ENCODE data around the gene CDHR3. TPM values are rescaled to one million over a fixed set of nuclear protein-coding genes. Genes with fewer than 3 reads are reported as not detected.

Gene CDHR3
- polyA plus RNA-seq, 1 experiment: 1.9 TPM

DNA sequence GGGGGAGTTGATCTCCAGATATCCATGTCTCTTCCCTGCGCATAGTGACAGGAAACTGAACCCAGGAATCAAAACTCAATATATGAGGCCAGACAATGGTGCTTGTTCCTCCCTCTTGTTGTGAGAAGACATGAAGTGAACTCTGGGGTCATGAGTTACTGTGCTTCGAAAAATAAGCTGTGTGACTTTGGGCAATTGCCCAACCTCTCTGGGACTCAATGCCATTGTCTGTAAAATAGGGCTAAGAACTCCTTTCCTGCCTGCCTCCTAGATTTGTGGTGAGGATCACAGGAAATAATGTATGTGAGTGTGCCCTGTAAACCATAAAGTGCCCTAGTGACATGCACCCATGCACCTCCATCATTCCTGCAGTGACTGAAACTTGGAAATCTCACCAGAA lies 100.6 kb downstream of the CDHR3 start:
- TF ChIP-seq, protein P1, sequence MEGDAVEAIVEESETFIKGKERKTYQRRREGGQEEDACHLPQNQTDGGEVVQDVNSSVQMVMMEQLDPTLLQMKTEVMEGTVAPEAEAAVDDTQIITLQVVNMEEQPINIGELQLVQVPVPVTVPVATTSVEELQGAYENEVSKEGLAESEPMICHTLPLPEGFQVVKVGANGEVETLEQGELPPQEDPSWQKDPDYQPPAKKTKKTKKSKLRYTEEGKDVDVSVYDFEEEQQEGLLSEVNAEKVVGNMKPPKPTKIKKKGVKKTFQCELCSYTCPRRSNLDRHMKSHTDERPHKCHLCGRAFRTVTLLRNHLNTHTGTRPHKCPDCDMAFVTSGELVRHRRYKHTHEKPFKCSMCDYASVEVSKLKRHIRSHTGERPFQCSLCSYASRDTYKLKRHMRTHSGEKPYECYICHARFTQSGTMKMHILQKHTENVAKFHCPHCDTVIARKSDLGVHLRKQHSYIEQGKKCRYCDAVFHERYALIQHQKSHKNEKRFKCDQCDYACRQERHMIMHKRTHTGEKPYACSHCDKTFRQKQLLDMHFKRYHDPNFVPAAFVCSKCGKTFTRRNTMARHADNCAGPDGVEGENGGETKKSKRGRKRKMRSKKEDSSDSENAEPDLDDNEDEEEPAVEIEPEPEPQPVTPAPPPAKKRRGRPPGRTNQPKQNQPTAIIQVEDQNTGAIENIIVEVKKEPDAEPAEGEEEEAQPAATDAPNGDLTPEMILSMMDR (IDR thresholded peaks at IDR 0.05; ENCODE audit: low read depth, low read length): no peak
- H3K27ac ChIP-seq (ENCODE audit: low read depth, low read length): no peak overlapping the region
- no peaks in the 10 kb centered on the region for H3K27me3 ChIP-seq (ENCODE audit: control insufficient read depth, insufficient read depth, low read length)
- peaks cover 4% of the 10 kb centered on the region; the same call in 1 of the 2 replicates for H3K9me3 ChIP-seq (ENCODE audit: control insufficient read depth, insufficient read depth, low read length)
- ChIA-PET POLR2A (no interaction called here), CTCF (interaction anchor here (1.5 kb wide), 1 partner anchor 90 kb away, joined by 4 read pairs; no protein-coding TSS in a partner anchor)
- H3K4me3 ChIP-seq (ENCODE audit: low read depth, low read length): no peak overlapping the region
- DNase-seq (ENCODE audit: low read depth, low spot score): no peak

GRCh38 chr7:106064316-106064715 lies 101.3 kb downstream of the CDHR3 start:
- TF ChIP-seq, protein P1 (IDR thresholded peaks at IDR 0.05; ENCODE audit: low read depth, low read length): no peak
- ChIA-PET CTCF (interaction anchor here (1.4 to 1.9 kb wide), 3 partner anchors 13 to 89 kb away, joined by 4 to 5 read pairs (median 4); no protein-coding TSS in a partner anchor), POLR2A (interaction anchor here (0.7 to 2.1 kb wide), 3 partner anchors 9 to 221 kb away, joined by 3 to 6 read pairs (median 3); partner anchors contain the start of genes NAMPT and SYPL1)

GRCh38 chr7:106064771-106065574 lies 101.9 kb downstream of the CDHR3 start:
- DNase-seq (ENCODE audit: low read depth, low spot score): peak; percentile 70
- ChIA-PET CTCF (interaction anchor here (0.7 to 1.9 kb wide), 5 partner anchors 8 to 111 kb away, joined by 3 to 5 read pairs (median 4); no protein-coding TSS in a partner anchor), POLR2A (interaction anchor here (0.7 to 2.1 kb wide), 3 partner anchors 9 to 220 kb away, joined by 3 to 6 read pairs (median 3); partner anchors contain the start of genes NAMPT and SYPL1)
- H3K9me3 ChIP-seq (ENCODE audit: control insufficient read depth, insufficient read depth, low read length): peaks cover 4% of the 10 kb centered on the region; the same call in 1 of the 2 replicates
- H3K27me3 ChIP-seq (ENCODE audit: control insufficient read depth, insufficient read depth, low read length): no peaks in the 10 kb centered on the region
- peak overlapping the region; percentile 38 for H3K4me3 ChIP-seq (ENCODE audit: low read depth, low read length)
- TF ChIP-seq, protein P1 (IDR thresholded peaks at IDR 0.05; ENCODE audit: low read depth, low read length): 0 out of 2 replicates have a peak, but pooled peaks have one; percentile 4
- H3K27ac ChIP-seq (ENCODE audit: low read depth, low read length): peak overlapping the region; percentile 75

More at GRCh38 chr7:106064316-106064715, 101.3 kb downstream of the CDHR3 start:
- peaks cover 4% of the 10 kb centered on the region; the same call in 1 of the 2 replicates for H3K9me3 ChIP-seq (ENCODE audit: control insufficient read depth, insufficient read depth, low read length)
- H3K4me3 ChIP-seq (ENCODE audit: low read depth, low read length): no peak overlapping the region
- no peak for DNase-seq (ENCODE audit: low read depth, low spot score)
- H3K27me3 ChIP-seq (ENCODE audit: control insufficient read depth, insufficient read depth, low read length): no peaks in the 10 kb centered on the region
- no peak overlapping the region for H3K27ac ChIP-seq (ENCODE audit: low read depth, low read length)

GRCh38 chr7:106065575-106066500 lies 102.8 kb downstream of the CDHR3 start:
- CTCF ChIA-PET: interaction anchor here (0.7 to 1.9 kb wide), 4 partner anchors 8 to 111 kb away, joined by 3 to 5 read pairs (median 4); no protein-coding TSS in a partner anchor
- H3K4me3 ChIP-seq (ENCODE audit: low read depth, low read length): peak overlapping the region; percentile 38
- POLR2A ChIA-PET: interaction anchor here (1.0 to 2.1 kb wide), 2 partner anchors 46 to 219 kb away, joined by 3 to 6 read pairs; partner anchors contain the start of genes NAMPT and SYPL1
- peak overlapping the region; percentile 75 for H3K27ac ChIP-seq (ENCODE audit: low read depth, low read length)
- H3K27me3 ChIP-seq (ENCODE audit: control insufficient read depth, insufficient read depth, low read length): no peaks in the 10 kb centered on the region
- TF ChIP-seq, protein P1 (IDR thresholded peaks at IDR 0.05; ENCODE audit: low read depth, low read length): no peak
- no peaks in the 10 kb centered on the region for H3K9me3 ChIP-seq (ENCODE audit: control insufficient read depth, insufficient read depth, low read length)
- DNase-seq (ENCODE audit: low read depth, low spot score): no peak

Measured in AG04450 (cell line).